Breast epithelium (tissue), 4 donors: ENCODE results near the gene PCDHA2. TPM values are rescaled to one million over a fixed set of nuclear protein-coding genes. Genes with fewer than 3 reads are reported as not detected.
A peak's percentile ranks its signal among the peaks of the same experiment; 100 is the strongest.
"Not testable (repeated sequence)": the region's sequence is repeated elsewhere in the genome, so short reads cannot be mapped to it uniquely, and the experiment has no call there.

Experiments
- DNase-seq, 2 donors: peaks; one replicate each; pipeline ENCODE4 v3.0.0-alpha.2; 2019; ENCODE audit warnings: low spot score in 2 of 2
- H3K27ac ChIP-seq, 2 donors: fragments of 200-600 bp; sonication (generic) in 1 of 2; one replicate each; pipeline ENCODE4 v1.5.1; 2016 to 2019; ENCODE audit warnings: mild to moderate bottlenecking in 1 of 2
- H3K27me3 ChIP-seq, 2 donors: fragments of 200-600 bp; sonication (generic) in 1 of 2; one replicate each; pipeline versions ENCODE4 v1.5.1 to v1.6.0; 2017 to 2019; ENCODE audit warnings: control low read depth in 1 of 2, mild to moderate bottlenecking in 1 of 2
- H3K36me3 ChIP-seq: fragments of 200-600 bp; one replicate; pipeline ENCODE4 v1.5.1; 2019
- H3K4me1 ChIP-seq, 2 donors: fragments of 200-600 bp; sonication (generic); one replicate each; pipeline ENCODE4 v1.5.1; 2016 to 2019; ENCODE audit warnings: control low read depth in 1 of 2
- H3K4me3 ChIP-seq, 3 donors: fragments of 200-600 bp; sonication (generic); 1 replicate in 2 of 3; 2 replicates in 1 of 3; pipeline ENCODE4 v1.5.1; 2016 to 2019; ENCODE audit warnings: mild to moderate bottlenecking in 3 of 3, moderate library complexity in 2 of 3
- H3K9me3 ChIP-seq, 2 donors: fragments of 200-600 bp; sonication (generic) in 1 of 2; one replicate each; pipeline ENCODE4 v1.5.1; 2016 to 2019; ENCODE audit warnings: control low read depth in 1 of 2
- POLR2A ChIP-seq: fragments of 450-650 bp; IDR thresholded peaks from one replicate; pipeline ENCODE4 v1.6.1; 2016; ENCODE audit warnings: antibody characterized with exemption, mild to moderate bottlenecking, moderate library complexity
- POLR2AphosphoS5 ChIP-seq, 3 donors: sonication (generic); formaldehyde crosslinking; IDR thresholded peaks; one replicate each; pipeline ENCODE4 v1.6.1; 2017; ENCODE audit warnings: antibody characterized with exemption in 3 of 3
- intact Hi-C: fragments of 100-400 bp; cut with DNase I; formaldehyde crosslinking; loops from one replicate; pipeline ENCODE4 v1.15.1; 2023; ENCODE audit warnings: low total_unique reads
- total RNA-seq, 3 donors: library from RNA; depleted of rRNA; stranded (reverse); fragments of >200 nt; gene quantifications; one replicate each; pipeline ENCODE4 v1.1.0, GENCODE V29; 2016
- TF ChIP-seq, protein P1 (sequence below), 3 donors: fragments of 450-650 bp; IDR thresholded peaks; one replicate each; pipeline ENCODE4 v1.5.1; 2016 to 2017; ENCODE audit warnings: antibody characterized with exemption in 3 of 3, mild to moderate bottlenecking in 3 of 3, moderate library complexity in 3 of 3

PCDHA2 gene
- total RNA-seq, 3 donors from 2014 or later: 0.33 to 0.59 TPM; not detected in 1

DNA sequence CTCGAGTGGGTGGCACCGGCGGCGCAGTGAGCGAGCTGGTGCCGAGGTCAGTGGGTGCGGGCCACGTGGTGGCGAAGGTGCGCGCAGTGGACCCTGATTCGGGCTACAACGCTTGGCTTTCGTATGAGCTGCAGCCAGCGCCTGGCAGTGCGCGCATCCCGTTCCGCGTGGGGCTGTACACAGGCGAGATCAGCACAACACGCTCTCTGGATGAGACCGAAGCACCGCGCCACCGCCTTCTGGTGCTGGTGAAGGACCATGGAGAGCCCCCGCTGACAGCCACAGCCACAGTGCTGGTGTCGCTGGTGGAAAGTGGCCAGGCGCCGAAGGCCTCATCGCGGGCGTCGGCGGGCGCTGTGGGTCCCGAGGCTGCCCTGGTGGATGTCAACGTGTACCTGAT is 28.8 kb downstream of the PCDHA2 start:
- no peaks in the 10 kb centered on the region for H3K36me3 ChIP-seq
- no peak for DNase-seq
- H3K9me3 ChIP-seq: peaks cover 27 to 53% of the 10 kb centered on the region in 2 donors
- no peak overlapping the region for H3K4me3 ChIP-seq
- no peak overlapping the region for H3K27ac ChIP-seq
- intact Hi-C loops: no loop called here
- H3K4me1 ChIP-seq: no peaks in the 10 kb centered on the region
- no peak for TF ChIP-seq POLR2AphosphoS5 (IDR thresholded peaks at IDR 0.05)
- TF ChIP-seq POLR2A: no peak
- TF ChIP-seq, protein P1, sequence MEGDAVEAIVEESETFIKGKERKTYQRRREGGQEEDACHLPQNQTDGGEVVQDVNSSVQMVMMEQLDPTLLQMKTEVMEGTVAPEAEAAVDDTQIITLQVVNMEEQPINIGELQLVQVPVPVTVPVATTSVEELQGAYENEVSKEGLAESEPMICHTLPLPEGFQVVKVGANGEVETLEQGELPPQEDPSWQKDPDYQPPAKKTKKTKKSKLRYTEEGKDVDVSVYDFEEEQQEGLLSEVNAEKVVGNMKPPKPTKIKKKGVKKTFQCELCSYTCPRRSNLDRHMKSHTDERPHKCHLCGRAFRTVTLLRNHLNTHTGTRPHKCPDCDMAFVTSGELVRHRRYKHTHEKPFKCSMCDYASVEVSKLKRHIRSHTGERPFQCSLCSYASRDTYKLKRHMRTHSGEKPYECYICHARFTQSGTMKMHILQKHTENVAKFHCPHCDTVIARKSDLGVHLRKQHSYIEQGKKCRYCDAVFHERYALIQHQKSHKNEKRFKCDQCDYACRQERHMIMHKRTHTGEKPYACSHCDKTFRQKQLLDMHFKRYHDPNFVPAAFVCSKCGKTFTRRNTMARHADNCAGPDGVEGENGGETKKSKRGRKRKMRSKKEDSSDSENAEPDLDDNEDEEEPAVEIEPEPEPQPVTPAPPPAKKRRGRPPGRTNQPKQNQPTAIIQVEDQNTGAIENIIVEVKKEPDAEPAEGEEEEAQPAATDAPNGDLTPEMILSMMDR (IDR thresholded peaks at IDR 0.05): no peak
- H3K27me3 ChIP-seq: no peaks in the 10 kb centered on the region

GRCh38 chr5:140827704-140828361 is 33.2 kb downstream of the PCDHA2 start, which contains the start of gene PCDHA6:
Gene PCDHA6, plus strand, starts transcription at chr5:140827960. Its CDS starts 132 bp downstream, at chr5:140828092.
- Histone ChIP-seq H3K27ac (peak within 1 kb of the TSS in 1 of 2 donors; percentile 25), H3K27me3 (no peaks in the 10 kb centered on the region), H3K4me3 (peak within 1 kb of the TSS in 2 of 3 donors; percentile 41 to 62), H3K36me3 (no peaks in the 10 kb centered on the region), H3K9me3 (peaks cover 35 to 66% of the 10 kb centered on the region in 2 donors), H3K4me1 (no peaks in the 10 kb centered on the region)
- intact Hi-C loops: no loop called here
- TF ChIP-seq, protein P1 (IDR thresholded peaks at IDR 0.05): no peak
- TF ChIP-seq POLR2AphosphoS5 (IDR thresholded peaks at IDR 0.05) (no peak), POLR2A (no peak)
- DNase-seq: no peak

DNA sequence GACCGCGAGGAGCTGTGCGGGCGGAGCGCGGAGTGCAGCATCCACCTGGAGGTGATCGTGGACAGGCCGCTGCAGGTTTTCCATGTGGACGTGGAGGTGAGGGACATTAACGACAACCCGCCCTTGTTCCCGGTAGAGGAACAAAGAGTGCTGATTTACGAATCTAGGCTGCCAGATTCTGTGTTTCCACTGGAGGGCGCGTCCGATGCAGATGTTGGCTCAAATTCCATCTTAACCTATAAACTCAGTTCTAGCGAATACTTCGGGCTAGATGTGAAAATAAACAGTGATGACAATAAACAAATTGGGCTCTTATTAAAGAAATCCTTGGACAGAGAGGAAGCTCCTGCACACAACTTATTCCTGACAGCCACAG is 33.7 kb downstream of the PCDHA2 start:
- DNase-seq: no peak
- intact Hi-C loops: no loop called here
- Histone ChIP-seq H3K4me3 (peak overlapping the region in 2 of 3 donors; percentile 41 to 62), H3K4me1 (no peaks in the 10 kb centered on the region), H3K9me3 (peaks cover 30 to 65% of the 10 kb centered on the region in 2 donors), H3K36me3 (no peaks in the 10 kb centered on the region), H3K27me3 (no peaks in the 10 kb centered on the region), H3K27ac (peak overlapping the region in 1 of 2 donors; percentile 25)
- TF ChIP-seq, protein P1 (IDR thresholded peaks at IDR 0.05): no peak
- TF ChIP-seq POLR2A: no peak
- no peak for TF ChIP-seq POLR2AphosphoS5 (IDR thresholded peaks at IDR 0.05)

DNA sequence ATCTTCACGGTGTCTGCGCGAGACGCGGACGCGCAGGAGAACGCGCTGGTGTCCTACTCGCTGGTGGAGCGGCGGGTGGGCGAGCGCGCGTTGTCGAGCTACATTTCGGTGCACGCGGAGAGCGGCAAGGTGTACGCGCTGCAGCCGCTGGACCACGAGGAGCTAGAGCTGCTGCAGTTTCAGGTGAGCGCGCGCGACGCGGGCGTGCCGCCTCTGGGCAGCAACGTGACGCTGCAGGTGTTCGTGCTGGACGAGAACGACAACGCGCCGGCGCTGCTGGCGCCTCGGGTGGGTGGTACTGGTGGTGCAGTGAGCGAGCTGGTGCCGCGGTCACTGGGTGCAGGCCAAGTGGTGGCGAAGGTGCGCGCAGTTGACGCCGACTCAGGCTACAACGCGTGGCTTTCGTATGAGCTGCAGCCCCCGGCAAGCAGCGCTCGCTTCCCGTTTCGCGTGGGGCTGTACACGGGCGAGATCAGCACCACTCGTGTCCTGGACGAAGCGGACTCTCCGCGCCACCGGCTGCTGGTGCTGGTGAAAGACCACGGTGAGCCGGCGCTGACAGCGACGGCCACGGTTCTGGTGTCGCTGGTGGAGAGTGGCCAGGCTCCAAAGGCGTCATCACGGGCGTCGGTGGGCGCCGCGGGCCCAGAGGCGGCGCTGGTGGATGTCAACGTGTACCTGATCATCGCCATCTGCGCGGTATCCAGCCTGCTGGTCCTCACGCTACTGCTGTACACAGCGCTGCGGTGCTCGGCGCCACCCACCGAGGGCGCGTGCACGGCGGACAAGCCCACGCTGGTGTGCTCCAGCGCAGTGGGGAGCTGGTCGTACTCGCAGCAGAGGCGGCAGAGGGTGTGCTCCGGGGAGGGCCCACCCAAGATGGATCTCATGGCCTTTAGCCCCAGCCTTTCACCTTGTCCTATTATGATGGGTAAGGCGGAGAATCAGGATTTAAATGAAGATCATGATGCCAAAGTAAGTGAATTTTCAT is 35.2 kb downstream of the PCDHA2 start:
- H3K4me1 ChIP-seq, H3K36me3 ChIP-seq, H3K4me3 ChIP-seq, H3K27ac ChIP-seq, H3K27me3 ChIP-seq, DNase-seq, intact Hi-C loops: not testable (repeated sequence)
- H3K9me3 ChIP-seq: peaks cover 33 to 74% of the 10 kb centered on the region in 2 donors

- peaks cover 41 to 62% of the 10 kb centered on the region in 2 donors for H3K9me3 ChIP-seq
- H3K36me3 ChIP-seq: no peaks in the 10 kb centered on the region
- intact Hi-C loops: no loop called here
- H3K27me3 ChIP-seq: no peaks in the 10 kb centered on the region
- DNase-seq: no peak
- H3K4me3 ChIP-seq: peak within 1 kb of the TSS in 1 of 3 donors; percentile 10
- TF ChIP-seq, protein P1 (IDR thresholded peaks at IDR 0.05): no peak
- TF ChIP-seq POLR2A: no peak
- TF ChIP-seq POLR2AphosphoS5 (IDR thresholded peaks at IDR 0.05): no peak
- H3K4me1 ChIP-seq: no peaks in the 10 kb centered on the region
- H3K27ac ChIP-seq: no peak within 1 kb of the TSS
Measured at GRCh38 chr5:140833993-140834392, 39.3 kb downstream of the PCDHA2 start, which contains the start of gene PCDHA7. Gene PCDHA7, plus strand, starts transcription at chr5:140834269. Its CDS starts 115 bp downstream, at chr5:140834384.

DNA sequence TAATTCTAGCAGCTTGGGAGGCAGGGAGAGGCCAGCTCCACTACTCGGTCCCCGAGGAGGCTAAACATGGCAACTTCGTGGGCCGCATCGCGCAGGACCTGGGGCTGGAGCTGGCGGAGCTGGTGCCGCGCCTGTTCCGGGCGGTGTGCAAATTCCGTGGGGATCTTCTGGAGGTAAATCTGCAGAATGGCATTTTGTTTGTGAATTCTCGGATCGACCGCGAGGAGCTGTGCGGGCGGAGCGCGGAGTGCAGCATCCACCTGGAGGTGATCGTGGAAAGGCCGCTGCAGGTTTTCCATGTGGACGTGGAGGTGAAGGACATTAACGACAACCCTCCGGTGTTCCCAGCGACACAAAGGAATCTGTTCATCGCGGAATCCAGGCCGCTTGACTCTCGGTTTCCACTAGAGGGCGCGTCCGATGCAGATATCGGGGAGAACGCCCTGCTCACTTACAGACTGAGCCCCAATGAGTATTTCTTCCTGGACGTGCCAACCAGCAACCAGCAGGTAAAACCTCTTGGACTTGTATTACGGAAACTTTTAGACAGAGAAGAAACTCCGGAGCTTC is 39.9 kb downstream of the PCDHA2 start:
- H3K4me1 ChIP-seq, H3K27ac ChIP-seq, intact Hi-C loops, H3K36me3 ChIP-seq, H3K27me3 ChIP-seq, DNase-seq: not testable (repeated sequence)
- H3K9me3 ChIP-seq: peaks cover 37 to 57% of the 10 kb centered on the region in 2 donors
- peak overlapping the region in 1 of 3 donors; percentile 10 for H3K4me3 ChIP-seq
